HG03139 (cell line): ENCODE data around the gene ITFG1.
"Not testable (repeated sequence)": the region's sequence is repeated elsewhere in the genome, so short reads cannot be mapped to it uniquely, and the experiment has no call there.

Experiments used
- ATAC-seq: cut with Tn5 transposase; IDR thresholded peaks from one replicate; pipeline ENCODE4 v1.9.1; 2021; ENCODE audit not compliant: unreplicated experiment

The ITFG1 gene

DNA sequence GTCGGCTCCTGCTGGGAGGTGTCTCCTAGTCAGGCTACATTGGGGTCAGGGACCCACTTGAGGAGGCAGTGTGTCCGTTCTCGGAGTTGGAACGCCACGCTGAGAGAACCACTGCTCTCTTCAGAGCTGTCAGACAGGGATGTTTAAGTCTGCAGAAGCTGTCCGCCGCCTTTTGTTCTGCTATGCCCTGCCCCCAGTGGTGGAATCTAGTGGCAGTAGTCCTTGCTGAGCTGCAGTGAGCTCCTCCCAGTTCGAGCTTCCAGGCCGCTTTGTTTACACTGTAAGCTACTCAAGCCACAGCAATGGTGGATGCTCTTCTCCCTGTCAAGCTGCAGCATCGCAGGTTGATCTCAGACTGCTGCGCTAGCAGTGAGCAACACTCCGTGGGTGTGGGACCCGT lies 36.0 kb downstream of the ITFG1 start:
- ATAC-seq: no peak

GRCh38 chr16:47416869-47417268 lies 44.0 kb downstream of the ITFG1 start:
- ATAC-seq: no peak

GRCh38 chr16:47413041-47413440 lies 47.8 kb downstream of the ITFG1 start:
- no peak for ATAC-seq

DNA sequence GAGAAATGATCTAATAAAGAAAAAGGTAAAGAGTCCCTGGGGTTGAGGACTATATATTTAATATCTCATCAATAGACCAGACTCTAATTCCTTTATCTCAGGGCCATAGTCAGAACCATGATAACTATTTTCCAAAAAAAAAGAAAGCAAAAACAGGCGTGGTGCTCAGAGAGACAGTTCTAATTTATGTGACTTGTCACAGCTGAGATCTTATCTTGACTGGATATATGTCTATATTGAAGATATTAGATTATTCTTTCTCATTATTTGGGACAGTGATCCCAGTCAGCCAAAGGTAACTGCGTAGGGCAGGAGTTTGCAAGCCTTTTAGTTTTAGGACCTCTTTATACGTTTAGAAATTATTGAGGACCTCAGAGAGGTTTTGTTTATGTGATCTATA lies 52.4 kb downstream of the ITFG1 start:
- no peak for ATAC-seq

DNA sequence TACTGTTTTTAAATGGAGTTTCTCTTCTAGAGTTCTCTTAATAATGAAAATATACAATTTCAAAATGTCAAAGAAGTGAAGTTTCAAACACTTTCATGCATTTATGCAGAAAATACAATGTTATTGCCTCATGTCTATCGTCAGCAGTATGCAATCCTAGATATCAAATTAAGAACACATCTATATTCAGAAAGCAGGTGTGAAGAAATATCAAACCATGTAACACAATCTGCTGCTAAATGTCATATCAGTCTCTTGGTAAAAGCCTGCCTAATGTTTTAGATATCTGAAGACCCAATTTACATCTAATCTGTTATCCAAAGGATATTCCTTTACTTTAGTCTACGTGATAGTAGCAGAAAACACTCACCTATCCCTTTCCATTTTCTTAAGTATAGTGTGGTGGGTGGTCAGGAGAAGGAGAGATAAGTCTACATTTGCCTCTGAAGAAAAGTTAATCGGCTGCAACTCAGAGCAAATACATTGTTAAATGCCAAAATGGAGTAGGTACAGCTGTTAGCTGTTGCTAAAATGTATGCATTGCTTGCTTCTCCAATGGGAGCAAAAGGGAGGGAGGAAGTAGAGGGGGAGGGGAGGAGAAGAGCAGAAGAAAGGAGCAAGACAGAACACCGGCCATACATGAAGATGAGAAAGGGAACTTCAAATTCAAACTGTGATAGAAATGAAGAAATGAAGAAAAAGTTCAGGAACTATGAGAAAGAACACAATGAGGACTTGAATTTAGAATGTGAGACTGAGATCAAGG lies 64.9 kb downstream of the ITFG1 start:
- no peak for ATAC-seq

GRCh38 chr16:47392081-47392480 lies 68.8 kb downstream of the ITFG1 start:
- ATAC-seq: peak; percentile 79

DNA sequence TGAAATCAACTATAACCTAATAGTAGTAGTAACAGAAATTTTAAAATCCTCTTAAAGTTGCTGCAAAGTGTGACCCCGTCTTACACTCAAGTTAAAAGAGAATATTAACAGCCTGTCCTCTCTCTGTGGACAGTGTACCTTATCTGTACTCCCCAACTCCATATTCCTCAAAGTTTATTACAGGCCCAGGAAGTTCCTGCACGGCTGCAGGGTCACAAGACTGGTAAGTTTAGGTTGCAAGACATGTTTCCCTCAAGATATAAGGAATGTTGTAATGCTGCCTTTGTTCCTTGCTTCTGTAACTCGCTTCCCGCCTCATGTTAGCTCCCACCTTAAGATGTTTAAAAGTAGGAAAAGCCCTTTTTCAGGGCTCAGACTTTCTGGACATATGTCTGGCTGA lies 72.2 kb downstream of the ITFG1 start:
- ATAC-seq: no peak

GRCh38 chr16:47387026-47387734 lies 73.7 kb downstream of the ITFG1 start:
- no peak for ATAC-seq

- no peak for ATAC-seq
Observed at GRCh38 chr16:47386201-47386718, 74.6 kb downstream of the ITFG1 start.

- no peak for ATAC-seq
Observed at GRCh38 chr16:47382362-47382761, 78.5 kb downstream of the ITFG1 start.

DNA sequence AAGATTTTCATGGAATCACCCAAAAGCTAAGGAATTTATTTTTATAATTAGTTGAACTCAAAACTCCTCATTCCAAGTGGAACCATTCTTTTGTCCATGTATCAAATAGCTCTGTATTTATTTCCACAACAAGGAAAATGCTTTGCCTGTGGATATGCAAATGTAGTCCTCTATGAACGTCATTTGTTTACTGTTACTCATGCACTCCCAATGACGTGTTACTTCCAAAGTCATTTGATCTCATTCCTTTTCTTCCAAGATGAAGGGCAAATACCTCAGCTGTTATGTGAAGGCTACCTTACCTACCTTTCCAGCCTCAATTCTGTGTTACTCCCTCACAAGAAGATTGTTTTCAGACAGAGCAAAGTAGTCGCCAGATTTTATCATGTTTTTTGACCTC lies 83.7 kb downstream of the ITFG1 start:
- ATAC-seq: no peak

DNA sequence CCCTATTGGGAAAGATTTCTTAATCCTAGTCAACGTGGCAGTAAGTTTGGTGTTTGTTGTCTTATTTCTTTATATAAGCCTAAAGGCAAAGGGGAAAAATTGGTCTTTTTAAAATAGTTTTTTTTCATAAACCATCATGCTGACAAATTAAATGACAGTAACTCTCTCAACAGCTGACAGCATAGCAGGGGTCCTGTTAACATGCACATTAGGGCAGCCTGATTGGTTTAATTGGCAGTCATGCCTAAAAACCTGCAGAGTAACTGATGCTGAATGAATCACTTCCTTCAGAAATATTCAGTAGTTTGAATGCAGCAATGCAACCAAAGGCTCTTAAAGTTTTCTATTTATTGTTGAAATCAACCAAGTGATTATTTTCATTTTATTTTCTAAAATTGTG lies 85.4 kb downstream of the ITFG1 start:
- ATAC-seq: no peak

DNA sequence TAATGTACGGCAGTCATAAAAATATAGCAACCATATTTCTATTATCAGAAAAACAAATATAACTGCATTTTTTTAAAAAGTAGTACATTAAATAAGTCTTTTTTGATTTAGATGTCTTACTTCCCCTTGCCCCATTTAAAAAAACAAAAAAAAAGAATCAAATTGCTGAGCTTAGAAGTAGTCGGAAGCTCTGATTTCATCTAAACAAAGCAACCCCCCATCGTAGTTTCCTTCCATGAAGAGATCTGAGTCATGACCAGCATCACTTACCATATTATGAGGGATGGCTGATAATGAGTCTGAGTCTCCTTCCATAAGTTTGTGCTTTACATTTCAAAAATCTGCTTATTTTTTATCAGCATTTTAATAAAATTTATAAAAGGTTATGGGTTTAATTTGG lies 86.2 kb downstream of the ITFG1 start:
- no peak for ATAC-seq

- no peak for ATAC-seq
Observed at GRCh38 chr16:47371271-47372014, 89.4 kb downstream of the ITFG1 start.

- no peak for ATAC-seq
Observed at GRCh38 chr16:47370536-47370935, 90.3 kb downstream of the ITFG1 start.

GRCh38 chr16:47366228-47366627 lies 94.6 kb downstream of the ITFG1 start:
- ATAC-seq: no peak

GRCh38 chr16:47363761-47364160 lies 97.1 kb downstream of the ITFG1 start:
- no peak for ATAC-seq

- no peak for ATAC-seq
Observed at GRCh38 chr16:47359478-47359877, 101.4 kb downstream of the ITFG1 start.

GRCh38 chr16:47358816-47359215 lies 102.0 kb downstream of the ITFG1 start:
- ATAC-seq: no peak

- ATAC-seq: not testable (repeated sequence)
Observed at GRCh38 chr16:47349029-47349428, 111.8 kb downstream of the ITFG1 start.

GRCh38 chr16:47347021-47347696 lies 113.7 kb downstream of the ITFG1 start:
- ATAC-seq: not testable (repeated sequence)
